NB4 (cell line): ENCODE measurements around the gene DLGAP4.

Experiments used
- MYC ChIP-seq: IDR thresholded peaks from 2 replicates; pipeline ENCODE4 v1.6.1; 2011; ENCODE audit warnings: low read depth, low read length
- POLR2A ChIP-seq: IDR thresholded peaks from 2 replicates; pipeline ENCODE4 v1.6.1; 2011; ENCODE audit warnings: mild to moderate bottlenecking; ENCODE audit not compliant: insufficient read length; ENCODE audit errors: extremely low read depth
- TF ChIP-seq, protein P1 (sequence below): IDR thresholded peaks from one replicate; pipeline ENCODE4 v1.5.1; 2012; ENCODE audit warnings: low read depth, low read length

DNA sequence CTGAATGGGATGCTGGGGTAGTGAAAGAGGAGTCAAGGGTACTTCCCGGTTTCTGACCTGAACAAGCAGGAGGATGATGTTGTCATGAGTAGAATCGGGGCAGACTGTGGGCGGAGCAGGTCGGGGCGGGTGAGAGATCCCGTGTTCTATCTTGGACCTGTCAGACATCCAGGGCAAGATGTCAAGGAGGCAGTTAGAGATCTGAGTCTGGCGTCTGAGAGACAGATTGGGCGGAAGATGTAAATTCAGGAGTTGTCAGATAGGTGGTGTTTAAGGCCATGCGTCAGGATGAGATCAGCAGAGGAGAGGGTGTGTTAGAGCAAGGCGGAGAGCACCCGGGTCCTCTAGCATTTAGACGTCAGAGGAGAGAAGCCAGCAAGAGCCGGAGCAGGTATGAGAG, 115.5 kb downstream of the DLGAP4 start:
- TF ChIP-seq, protein P1, sequence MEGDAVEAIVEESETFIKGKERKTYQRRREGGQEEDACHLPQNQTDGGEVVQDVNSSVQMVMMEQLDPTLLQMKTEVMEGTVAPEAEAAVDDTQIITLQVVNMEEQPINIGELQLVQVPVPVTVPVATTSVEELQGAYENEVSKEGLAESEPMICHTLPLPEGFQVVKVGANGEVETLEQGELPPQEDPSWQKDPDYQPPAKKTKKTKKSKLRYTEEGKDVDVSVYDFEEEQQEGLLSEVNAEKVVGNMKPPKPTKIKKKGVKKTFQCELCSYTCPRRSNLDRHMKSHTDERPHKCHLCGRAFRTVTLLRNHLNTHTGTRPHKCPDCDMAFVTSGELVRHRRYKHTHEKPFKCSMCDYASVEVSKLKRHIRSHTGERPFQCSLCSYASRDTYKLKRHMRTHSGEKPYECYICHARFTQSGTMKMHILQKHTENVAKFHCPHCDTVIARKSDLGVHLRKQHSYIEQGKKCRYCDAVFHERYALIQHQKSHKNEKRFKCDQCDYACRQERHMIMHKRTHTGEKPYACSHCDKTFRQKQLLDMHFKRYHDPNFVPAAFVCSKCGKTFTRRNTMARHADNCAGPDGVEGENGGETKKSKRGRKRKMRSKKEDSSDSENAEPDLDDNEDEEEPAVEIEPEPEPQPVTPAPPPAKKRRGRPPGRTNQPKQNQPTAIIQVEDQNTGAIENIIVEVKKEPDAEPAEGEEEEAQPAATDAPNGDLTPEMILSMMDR: no peak
- TF ChIP-seq POLR2A (no peak), MYC (no peak)
